Neural cell (in vitro differentiated cells): Measurements from ENCODE around the gene IPO5. TPM values are rescaled to one million over a fixed set of nuclear protein-coding genes. Genes with fewer than 3 reads are reported as not detected.
"Not testable (repeated sequence)": the region's sequence is repeated elsewhere in the genome, so short reads cannot be mapped to it uniquely, and the experiment has no call there.

Experiments used
- H2AFZ ChIP-seq: fragments of 200-600, 300-800 bp; sonication (generic), shearing (Covaris generic); 2 replicates; pipeline ENCODE4 v1.6.0; 2014; ENCODE audit warnings: low read depth, mild to moderate bottlenecking, antibody characterized with exemption, low read length, moderate library complexity
- H3F3A ChIP-seq: fragments of 200-600 bp; shearing (Covaris generic); 2 replicates; pipeline ENCODE4 v1.6.1; 2016; ENCODE audit warnings: mild to moderate bottlenecking, moderate library complexity, mixed read lengths, antibody characterized with exemption, low read length; ENCODE audit not compliant: insufficient read depth, poor library complexity, severe bottlenecking
- H3K27ac ChIP-seq: fragments of 200-600, 300-800 bp; sonication (generic), shearing (Covaris generic); 2 replicates; pipeline ENCODE4 v1.5.1; 2014; ENCODE audit warnings: mild to moderate bottlenecking, low read length, moderate library complexity
- H3K27me3 ChIP-seq: fragments of 300-800, 200-600 bp; sonication (generic), shearing (Covaris generic); 2 replicates; pipeline ENCODE4 v1.6.0; 2014; ENCODE audit warnings: mild to moderate bottlenecking, low read depth, low read length, moderate library complexity; ENCODE audit not compliant: insufficient read depth
- H3K36me3 ChIP-seq: fragments of 300-800, 200-600 bp; sonication (generic), shearing (Covaris generic); 2 replicates; pipeline ENCODE4 v1.5.1; 2014; ENCODE audit warnings: mild to moderate bottlenecking, antibody characterized with exemption, low read length, moderate library complexity; ENCODE audit not compliant: insufficient read depth
- H3K4me2 ChIP-seq: fragments of 300-800, 200-600 bp; sonication (generic), shearing (Covaris generic); 2 replicates; pipeline ENCODE4 v1.6.0; 2014; ENCODE audit warnings: mild to moderate bottlenecking, low read length
- H3K4me3 ChIP-seq: fragments of 300-800, 200-600 bp; sonication (generic), shearing (Covaris generic); 2 replicates; pipeline ENCODE4 v1.5.1; 2014; ENCODE audit warnings: mild to moderate bottlenecking, low read length, moderate library complexity
- H3K79me2 ChIP-seq: fragments of 200-600 bp; shearing (Covaris generic); replicated peaks from 2 replicates; pipeline ENCODE4 v1.6.0; 2014; ENCODE audit warnings: mild to moderate bottlenecking, low read length, moderate library complexity; ENCODE audit not compliant: insufficient read depth
- H3K9ac ChIP-seq: fragments of 300-800, 200-600 bp; sonication (generic), shearing (Covaris generic); 2 replicates; pipeline ENCODE4 v1.6.1; 2016; ENCODE audit warnings: mild to moderate bottlenecking, low read length, mixed read lengths
- H3K9me2 ChIP-seq: fragments of 200-600 bp; shearing (Covaris generic); 2 replicates; pipeline ENCODE4 v1.6.1; 2016; ENCODE audit warnings: mild to moderate bottlenecking, low read length, mixed read lengths; ENCODE audit not compliant: insufficient read depth
- H3K9me3 ChIP-seq: fragments of 200-600, 300-800 bp; sonication (generic), shearing (Covaris generic); 2 replicates; pipeline ENCODE4 v1.6.1; 2016; ENCODE audit warnings: mild to moderate bottlenecking, mixed run types, low read length, moderate library complexity, mixed read lengths
- H4K20me1 ChIP-seq: fragments of 200-600 bp; shearing (Covaris generic); 2 replicates; pipeline ENCODE4 v1.6.1; 2016; ENCODE audit warnings: mild to moderate bottlenecking, mixed run types; ENCODE audit not compliant: insufficient read depth
- CTCF ChIP-seq: fragments of 450-650 bp; IDR thresholded peaks from 2 replicates; pipeline ENCODE4 v1.5.1; 2014; ENCODE audit warnings: antibody characterized with exemption, mild to moderate bottlenecking, moderate library complexity; ENCODE audit not compliant: poor library complexity, severe bottlenecking
- EP300 ChIP-seq: fragments of 450-650 bp; conservative IDR thresholded peaks from 2 replicates; pipeline ENCODE4 v1.6.1; 2014; ENCODE audit warnings: antibody characterized with exemption, mild to moderate bottlenecking, moderate library complexity; ENCODE audit not compliant: poor library complexity, severe bottlenecking
- EZH2 ChIP-seq: fragments of 200-600, 300-800 bp; shearing (Covaris generic), sonication (generic); IDR thresholded peaks from 2 replicates; pipeline ENCODE4 v1.6.1; 2014; ENCODE audit warnings: antibody characterized with exemption, low read length, borderline replicate concordance, mild to moderate bottlenecking; ENCODE audit not compliant: insufficient read depth, poor library complexity, severe bottlenecking
- MXI1 ChIP-seq: fragments of 450-650 bp; conservative IDR thresholded peaks from 2 replicates; pipeline ENCODE4 v1.6.1; 2014; ENCODE audit warnings: antibody characterized with exemption, mild to moderate bottlenecking; ENCODE audit not compliant: poor library complexity, severe bottlenecking
- POLR2AphosphoS5 ChIP-seq: IDR thresholded peaks from 2 replicates; pipeline ENCODE4 v1.6.1; 2012
- RAD21 ChIP-seq: fragments of 450-650 bp; conservative IDR thresholded peaks from 2 replicates; pipeline ENCODE4 v1.6.1; 2014; ENCODE audit warnings: antibody characterized with exemption, mild to moderate bottlenecking, moderate library complexity
- REST ChIP-seq: IDR thresholded peaks from 2 replicates; pipeline ENCODE4 v1.6.1; 2012; ENCODE audit warnings: borderline replicate concordance
- SMC3 ChIP-seq: fragments of 450-650 bp; conservative IDR thresholded peaks from 2 replicates; pipeline ENCODE4 v1.6.1; 2014; ENCODE audit warnings: antibody characterized with exemption, mild to moderate bottlenecking, moderate library complexity; ENCODE audit not compliant: poor library complexity
- TAF1 ChIP-seq: IDR thresholded peaks from 2 replicates; pipeline ENCODE4 v1.6.1; 2012; ENCODE audit warnings: low read depth
- polyA plus RNA-seq: library from polyadenylated mRNA; depleted of rRNA; stranded (reverse); fragments of >200 nt; gene quantifications from 2 replicates; pipeline ENCODE4 v1.2.3, GENCODE V29; 2014

Gene IPO5
- polyA plus RNA-seq, 1 donor from 2014 or later = 83.4 TPM

GRCh38 chr13:97946951-97947588 lies 6.4 kb upstream of the IPO5 start:
- Histone ChIP-seq H3K27me3 (no peaks in the 10 kb centered on the region), H3K9ac (no peak overlapping the region), H3K27ac (no peak overlapping the region), H3F3A (no peaks in the 10 kb centered on the region), H3K79me2 (no peaks in the 10 kb centered on the region), H3K36me3 (no peaks in the 10 kb centered on the region), H3K9me2 (no peaks in the 10 kb centered on the region), H3K9me3 (no peaks in the 10 kb centered on the region), H2AFZ (no peak overlapping the region), H4K20me1 (no peaks in the 10 kb centered on the region), H3K4me2 (no peak overlapping the region), H3K4me3 (no peak overlapping the region)
- TF ChIP-seq MXI1 (no peak), POLR2AphosphoS5 (no peak), TAF1 (no peak), REST (no peak), EP300 (no peak), RAD21 (no peak), SMC3 (no peak), CTCF (no peak), EZH2 (no peak)

GRCh38 chr13:97948041-97948440 lies 5.4 kb upstream of the IPO5 start:
- Histone ChIP-seq H3K9me2 (no peaks in the 10 kb centered on the region), H3K36me3 (no peaks in the 10 kb centered on the region), H3K27me3 (no peaks in the 10 kb centered on the region), H2AFZ (no peak overlapping the region), H3K9me3 (no peaks in the 10 kb centered on the region), H3K4me2 (no peak overlapping the region), H3K4me3 (no peak overlapping the region), H3K79me2 (no peaks in the 10 kb centered on the region), H3K9ac (no peak overlapping the region), H3F3A (no peaks in the 10 kb centered on the region), H3K27ac (no peak overlapping the region), H4K20me1 (no peaks in the 10 kb centered on the region)
- TF ChIP-seq CTCF (no peak), EP300 (no peak), POLR2AphosphoS5 (no peak), REST (no peak), EZH2 (no peak), RAD21 (no peak), MXI1 (no peak), TAF1 (no peak), SMC3 (no peak)

- H3K9ac ChIP-seq, H3K27me3 ChIP-seq, H3K9me3 ChIP-seq, H3K27ac ChIP-seq, H3F3A ChIP-seq, H3K79me2 ChIP-seq, H3K36me3 ChIP-seq, H3K9me2 ChIP-seq, H4K20me1 ChIP-seq, H3K4me3 ChIP-seq, H3K4me2 ChIP-seq, H2AFZ ChIP-seq: not testable (repeated sequence)
Measured at GRCh38 chr13:97949316-97949715, 4.2 kb upstream of the IPO5 start.
